Stimulated activated CD8-positive, alpha-beta memory T cell treated with anti-CD3 and anti-CD28 coated beads, Interleukin-4, amount 100 ng/mL, for 4 hours (primary cell): ENCODE data around the gene ZNRF4.
"Not testable (repeated sequence)": the region's sequence is repeated elsewhere in the genome, so short reads cannot be mapped to it uniquely, and the experiment has no call there.

ENCODE experiments used
- DNase-seq, 2 donors: peaks; one replicate each; pipeline ENCODE4 v3.0.0-alpha.2; 2020; ENCODE audit warnings: low read depth in 2 of 2, low spot score in 1 of 2

Gene ZNRF4

GRCh38 chr19:5455367-5456129 lies at the start of gene ZNRF4:
TSS of gene ZNRF4 (plus strand) at chr19:5455417. CDS start at chr19:5455492, 75 bp downstream.
- no peak for DNase-seq

GRCh38 chr19:5406198-5406597 lies 49.0 kb upstream of the ZNRF4 start:
- DNase-seq, result not testable (repeated sequence)

GRCh38 chr19:5406816-5407215 lies 48.4 kb upstream of the ZNRF4 start:
- DNase-seq, result no peak

- DNase-seq, result no peak
These were observed 47.9 kb upstream of the ZNRF4 start for GRCh38 chr19:5407356-5407755.

GRCh38 chr19:5417495-5418436 lies 37.5 kb upstream of the ZNRF4 start:
- DNase-seq, result no peak

- no peak for DNase-seq
These were observed 36.5 kb upstream of the ZNRF4 start for GRCh38 chr19:5418677-5419076.

GRCh38 chr19:5420953-5421352 lies 34.3 kb upstream of the ZNRF4 start:
- no peak for DNase-seq

- DNase-seq, result no peak
These were observed 31.6 kb upstream of the ZNRF4 start for GRCh38 chr19:5423567-5424125.

GRCh38 chr19:5424192-5424973 lies 30.8 kb upstream of the ZNRF4 start:
- DNase-seq, result no peak

- DNase-seq, result no peak
These were observed 30.0 kb upstream of the ZNRF4 start for GRCh38 chr19:5425260-5425659.

- DNase-seq, result no peak
These were observed 25.0 kb upstream of the ZNRF4 start for GRCh38 chr19:5430237-5430636.

GRCh38 chr19:5432687-5433086 lies 22.5 kb upstream of the ZNRF4 start:
- no peak for DNase-seq

GRCh38 chr19:5434351-5434917 lies 20.8 kb upstream of the ZNRF4 start:
- DNase-seq, result no peak

GRCh38 chr19:5434970-5435641 lies 20.1 kb upstream of the ZNRF4 start:
- DNase-seq, result peak; percentile 14 to 18

GRCh38 chr19:5435642-5436017 lies 19.6 kb upstream of the ZNRF4 start:
- DNase-seq, result no peak

- no peak for DNase-seq
These were observed 18.9 kb upstream of the ZNRF4 start for GRCh38 chr19:5436106-5436947.

- DNase-seq, result no peak
These were observed 18.3 kb upstream of the ZNRF4 start for GRCh38 chr19:5436948-5437306.

GRCh38 chr19:5438756-5439155 lies 16.5 kb upstream of the ZNRF4 start:
- DNase-seq, result not testable (repeated sequence)

- no peak for DNase-seq
These were observed 15.8 kb upstream of the ZNRF4 start for GRCh38 chr19:5439452-5439851.
